Nephron progenitor cell (in vitro differentiated cells): ENCODE measurements around the gene SIL1.
A peak's percentile ranks its signal among the peaks of the same experiment; 100 is the strongest.

Source experiments
- DNase-seq: peaks from one replicate; pipeline ENCODE4 v3.0.0; 2021
- H3K27ac Mint-ChIP-seq: 2 replicates; pipeline ENCODE4 v1.8.0; 2021; ENCODE audit warnings: mild to moderate bottlenecking, moderate library complexity, mixed read lengths
- H3K27me3 Mint-ChIP-seq: 2 replicates; pipeline ENCODE4 v1.8.0; 2021; ENCODE audit warnings: mild to moderate bottlenecking, low read depth, mixed read lengths; ENCODE audit not compliant: poor library complexity
- H3K36me3 Mint-ChIP-seq: 2 replicates; pipeline ENCODE4 v1.8.0; 2021; ENCODE audit warnings: low read depth, mixed read lengths
- H3K4me1 Mint-ChIP-seq: 2 replicates; pipeline ENCODE4 v1.8.0; 2021; ENCODE audit warnings: mixed read lengths
- H3K4me3 Mint-ChIP-seq: 2 replicates; pipeline ENCODE4 v1.8.0; 2021; ENCODE audit warnings: mild to moderate bottlenecking, moderate library complexity, mixed read lengths
- H3K9me3 Mint-ChIP-seq: 2 replicates; pipeline ENCODE4 v1.8.0; 2021; ENCODE audit warnings: mild to moderate bottlenecking, moderate library complexity, mixed read lengths
- TF ChIP-seq, protein P1 (sequence below): fragments of 200-600 bp; sonication (generic); IDR thresholded peaks from 2 replicates; pipeline ENCODE4 v1.5.0; 2021; ENCODE audit warnings: antibody characterized with exemption

Gene SIL1

DNA sequence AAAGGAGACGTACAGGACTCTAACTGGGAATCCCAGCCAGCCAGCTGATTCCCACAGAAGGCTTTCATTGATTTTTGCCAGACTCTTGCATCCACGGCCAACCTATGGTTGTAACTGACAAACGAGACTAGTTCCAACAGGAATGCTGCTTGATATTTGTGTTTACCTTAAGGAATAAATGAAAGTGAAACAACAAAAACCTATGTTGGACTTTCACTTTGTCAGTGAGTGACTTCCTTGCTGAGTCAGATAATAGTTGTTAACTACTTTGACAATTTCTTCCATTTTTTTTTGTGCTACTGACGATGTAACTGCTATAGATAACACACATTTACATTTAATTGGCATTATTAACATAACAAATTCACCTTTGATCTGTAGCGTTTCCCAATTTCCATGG lies 259.6 kb downstream of the SIL1 start:
- TF ChIP-seq, protein P1, sequence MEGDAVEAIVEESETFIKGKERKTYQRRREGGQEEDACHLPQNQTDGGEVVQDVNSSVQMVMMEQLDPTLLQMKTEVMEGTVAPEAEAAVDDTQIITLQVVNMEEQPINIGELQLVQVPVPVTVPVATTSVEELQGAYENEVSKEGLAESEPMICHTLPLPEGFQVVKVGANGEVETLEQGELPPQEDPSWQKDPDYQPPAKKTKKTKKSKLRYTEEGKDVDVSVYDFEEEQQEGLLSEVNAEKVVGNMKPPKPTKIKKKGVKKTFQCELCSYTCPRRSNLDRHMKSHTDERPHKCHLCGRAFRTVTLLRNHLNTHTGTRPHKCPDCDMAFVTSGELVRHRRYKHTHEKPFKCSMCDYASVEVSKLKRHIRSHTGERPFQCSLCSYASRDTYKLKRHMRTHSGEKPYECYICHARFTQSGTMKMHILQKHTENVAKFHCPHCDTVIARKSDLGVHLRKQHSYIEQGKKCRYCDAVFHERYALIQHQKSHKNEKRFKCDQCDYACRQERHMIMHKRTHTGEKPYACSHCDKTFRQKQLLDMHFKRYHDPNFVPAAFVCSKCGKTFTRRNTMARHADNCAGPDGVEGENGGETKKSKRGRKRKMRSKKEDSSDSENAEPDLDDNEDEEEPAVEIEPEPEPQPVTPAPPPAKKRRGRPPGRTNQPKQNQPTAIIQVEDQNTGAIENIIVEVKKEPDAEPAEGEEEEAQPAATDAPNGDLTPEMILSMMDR = no peak
- Mint-ChIP-seq H3K4me3 (no peak overlapping the region), H3K9me3 (peaks cover 6% of the 10 kb centered on the region), H3K27me3 (peaks cover 11% of the 10 kb centered on the region), H3K36me3 (peaks cover 60% of the 10 kb centered on the region), H3K27ac (no peak overlapping the region), H3K4me1 (peaks cover 45% of the 10 kb centered on the region)
- DNase-seq = no peak

DNA sequence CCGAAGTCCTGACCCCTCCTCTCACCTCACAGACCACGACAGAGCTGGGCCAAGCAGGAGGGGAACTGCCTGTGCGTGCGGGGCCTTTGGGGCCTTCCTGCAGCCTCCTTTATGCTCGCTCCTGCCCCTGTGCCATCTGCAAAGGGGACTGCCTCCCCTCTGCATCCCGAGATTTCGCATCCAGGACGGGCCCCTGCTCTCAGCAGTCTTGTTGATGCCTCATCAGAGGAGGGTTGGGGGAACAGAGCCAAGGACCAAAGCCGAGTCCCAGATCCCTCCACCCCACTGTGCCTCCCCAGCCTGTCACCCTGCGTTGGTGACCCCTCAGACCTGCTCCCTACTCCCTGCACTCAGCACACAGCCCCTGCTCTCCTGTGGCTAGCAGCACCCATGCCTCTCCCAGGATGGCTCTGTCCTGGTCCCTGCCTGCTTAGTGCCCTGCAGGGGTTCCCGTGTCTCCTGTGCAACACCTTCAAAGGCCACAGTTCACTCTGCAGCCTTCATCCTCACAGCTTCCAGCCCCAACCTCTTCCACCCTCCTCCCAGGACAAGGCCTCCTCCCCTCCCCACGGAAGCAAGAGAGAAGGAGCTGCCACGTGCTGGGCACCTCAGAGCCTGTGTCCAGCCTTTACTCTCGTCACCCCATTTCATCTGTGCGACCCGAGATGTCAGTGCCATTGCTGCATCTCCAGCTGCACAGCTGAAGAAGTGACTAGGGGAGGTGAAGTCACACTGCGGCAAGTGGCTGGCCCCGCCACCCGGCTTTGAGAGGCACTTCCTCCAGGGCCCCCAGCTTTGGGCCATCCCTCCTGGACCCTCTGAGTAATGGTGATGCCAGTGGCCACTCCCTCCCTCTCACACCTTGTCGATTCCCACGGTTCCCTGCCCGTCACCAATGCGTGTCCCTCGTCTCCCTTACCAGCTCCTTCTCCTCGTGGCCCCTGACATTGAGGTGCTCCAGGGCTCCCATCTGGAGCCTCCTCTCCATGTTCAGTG lies 260.5 kb downstream of the SIL1 start:
- Mint-ChIP-seq H3K36me3 (peaks cover 68% of the 10 kb centered on the region), H3K27ac (peak overlapping the region; percentile 83), H3K4me1 (peaks cover 43% of the 10 kb centered on the region), H3K9me3 (peaks cover 6% of the 10 kb centered on the region), H3K4me3 (no peak overlapping the region), H3K27me3 (peaks cover 10% of the 10 kb centered on the region)
- TF ChIP-seq, protein P1 = no peak
- no peak for DNase-seq

DNA sequence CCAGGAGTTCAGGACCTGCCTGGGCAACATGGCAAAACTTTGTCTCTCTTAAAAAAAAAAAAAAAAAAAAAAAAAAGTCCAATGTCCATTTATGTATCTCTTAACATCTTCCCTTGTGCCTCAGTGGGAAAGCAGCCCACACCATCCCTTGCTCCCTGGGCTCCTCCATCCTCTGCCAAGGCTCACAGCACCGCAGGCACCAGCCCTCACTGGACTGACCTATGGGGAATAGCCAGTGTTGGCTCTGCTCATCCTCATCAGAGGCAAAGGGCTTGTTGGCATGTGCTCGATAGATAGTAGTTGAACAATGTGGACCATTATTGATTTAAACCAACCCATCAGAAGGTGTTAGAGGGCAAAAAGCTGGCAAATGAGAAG lies 261.2 kb downstream of the SIL1 start:
- Mint-ChIP-seq H3K36me3 (peaks cover 75% of the 10 kb centered on the region), H3K4me1 (peaks cover 42% of the 10 kb centered on the region), H3K9me3 (peaks cover 6% of the 10 kb centered on the region), H3K4me3 (no peak overlapping the region), H3K27me3 (peaks cover 8% of the 10 kb centered on the region), H3K27ac (peak overlapping the region; percentile 90)
- TF ChIP-seq, protein P1 = no peak
- no peak for DNase-seq

DNA sequence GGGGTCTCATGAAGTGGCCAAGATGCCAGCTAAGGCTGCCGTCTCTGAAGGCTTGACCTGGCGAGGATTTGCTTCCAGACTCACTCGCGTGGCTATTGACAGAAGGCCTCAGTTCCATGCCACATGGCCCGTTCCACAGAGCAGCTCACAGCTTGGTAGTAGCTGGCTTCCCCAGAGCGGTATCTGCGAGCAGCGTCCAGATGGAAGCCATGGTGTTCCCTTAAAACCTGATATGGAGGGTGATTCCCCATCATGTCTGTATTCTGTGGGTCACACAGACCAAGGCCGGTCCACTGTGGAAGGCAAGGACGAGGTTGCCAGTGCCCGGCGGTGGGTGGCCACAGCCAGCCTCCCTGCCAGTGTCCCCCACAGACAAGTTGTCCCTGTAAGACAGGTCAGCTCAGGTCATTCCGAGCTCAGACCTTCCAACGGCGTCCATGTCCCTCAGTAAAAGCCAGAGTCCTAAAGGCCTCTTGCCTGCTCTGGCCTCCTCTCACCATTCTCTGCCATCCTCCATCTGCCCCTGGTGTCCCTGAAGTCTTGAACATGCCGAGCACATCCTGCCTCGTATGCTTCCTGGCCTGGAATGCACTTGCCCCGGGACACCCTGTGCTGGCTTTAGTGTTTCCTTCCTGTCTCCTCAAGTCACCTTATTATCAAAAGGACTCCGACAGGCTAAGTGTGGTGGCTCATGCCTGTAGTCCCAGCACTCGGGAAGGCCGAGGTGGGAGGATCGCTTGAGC lies 261.8 kb downstream of the SIL1 start:
- peaks cover 7% of the 10 kb centered on the region for H3K27me3 Mint-ChIP-seq
- H3K4me3 Mint-ChIP-seq = no peak overlapping the region
- H3K9me3 Mint-ChIP-seq = peaks cover 6% of the 10 kb centered on the region
- peak overlapping the region; percentile 90 for H3K27ac Mint-ChIP-seq
- no peak for DNase-seq
- peaks cover 48% of the 10 kb centered on the region for H3K4me1 Mint-ChIP-seq
- TF ChIP-seq, protein P1 = no peak
- H3K36me3 Mint-ChIP-seq = peaks cover 81% of the 10 kb centered on the region

DNA sequence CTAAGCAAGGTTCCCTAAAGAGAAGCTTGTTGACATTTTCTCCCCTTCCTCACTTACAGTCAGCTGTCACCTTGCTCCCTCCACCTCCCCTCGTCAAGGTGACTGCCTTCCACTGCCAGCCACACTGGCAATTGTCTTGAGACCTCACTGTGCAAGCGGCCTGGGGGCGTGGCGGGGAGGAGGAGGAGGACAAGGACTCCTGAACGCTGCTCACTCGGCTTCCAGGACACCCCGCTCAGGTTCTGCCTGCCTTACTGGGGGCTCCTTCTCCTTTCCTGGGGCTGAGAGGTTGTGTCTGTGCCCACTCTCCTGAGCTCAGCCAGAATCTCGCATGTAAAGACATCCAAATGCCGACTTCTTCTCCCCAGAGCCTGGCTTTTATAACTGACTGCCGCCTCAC lies 262.7 kb downstream of the SIL1 start:
- Mint-ChIP-seq H3K27ac (peak overlapping the region; percentile 52), H3K4me1 (peaks cover 50% of the 10 kb centered on the region), H3K9me3 (peaks cover under 1% of the 10 kb centered on the region), H3K36me3 (peaks cover 81% of the 10 kb centered on the region), H3K27me3 (peaks cover 2% of the 10 kb centered on the region), H3K4me3 (no peak overlapping the region)
- no peak for DNase-seq
- TF ChIP-seq, protein P1 = no peak
